Measurements from ENCODE around the gene TSR3.

Gene TSR3

GRCh38 chr16:1351582-1352362 is at the start of gene TSR3, which contains the start of gene GNPTG:
Gene TSR3 (minus strand): TSS chr16:1351878. CDS start chr16:1351804, 74 bp downstream.
Gene GNPTG (plus strand): TSS chr16:1351931. CDS start chr16:1351966, 35 bp downstream.
- DNase-seq (ENCODE audit: low spot score) = peak; percentile 94

GRCh38 chr16:1401061-1401757 is 49.5 kb upstream of the TSR3 start:
- no peak for DNase-seq (ENCODE audit: low spot score)

- no peak for DNase-seq (ENCODE audit: low spot score)
These were observed 47.3 kb upstream of the TSR3 start for GRCh38 chr16:1398826-1399581.

- DNase-seq (ENCODE audit: low spot score) = no peak
These were observed 46.7 kb upstream of the TSR3 start for GRCh38 chr16:1398351-1398750.

- DNase-seq (ENCODE audit: low spot score) = no peak
These were observed 46.1 kb upstream of the TSR3 start for GRCh38 chr16:1397779-1398178.

GRCh38 chr16:1395444-1396031 is 43.9 kb upstream of the TSR3 start:
- DNase-seq (ENCODE audit: low spot score) = no peak

GRCh38 chr16:1394367-1394951 is 42.8 kb upstream of the TSR3 start:
- DNase-seq (ENCODE audit: low spot score) = no peak

GRCh38 chr16:1393613-1394176 is 42.0 kb upstream of the TSR3 start:
- DNase-seq (ENCODE audit: low spot score) = no peak

GRCh38 chr16:1392826-1393225 is 41.1 kb upstream of the TSR3 start:
- DNase-seq (ENCODE audit: low spot score) = no peak

GRCh38 chr16:1390239-1390779 is 38.6 kb upstream of the TSR3 start:
- DNase-seq (ENCODE audit: low spot score) = no peak

GRCh38 chr16:1389762-1390161 is 38.1 kb upstream of the TSR3 start:
- DNase-seq (ENCODE audit: low spot score) = no peak

GRCh38 chr16:1387331-1387730 is 35.7 kb upstream of the TSR3 start:
- no peak for DNase-seq (ENCODE audit: low spot score)

GRCh38 chr16:1385232-1385631 is 33.6 kb upstream of the TSR3 start:
- DNase-seq (ENCODE audit: low spot score) = no peak

GRCh38 chr16:1383556-1383955 is 31.9 kb upstream of the TSR3 start:
- DNase-seq (ENCODE audit: low spot score) = no peak

- no peak for DNase-seq (ENCODE audit: low spot score)
These were observed 30.1 kb upstream of the TSR3 start for GRCh38 chr16:1381612-1382406.

GRCh38 chr16:1380195-1380594 is 28.5 kb upstream of the TSR3 start:
- DNase-seq (ENCODE audit: low spot score) = no peak

GRCh38 chr16:1379304-1380076 is 27.8 kb upstream of the TSR3 start:
- DNase-seq (ENCODE audit: low spot score) = peak; percentile 90

- peak; percentile 95 for DNase-seq (ENCODE audit: low spot score)
These were observed 27.2 kb upstream of the TSR3 start for GRCh38 chr16:1378804-1379303.

- peak; percentile 37 for DNase-seq (ENCODE audit: low spot score)
These were observed 26.6 kb upstream of the TSR3 start for GRCh38 chr16:1378087-1378803.
